GM23338 (cell line): ENCODE data around the gene GPR142.

Experiments
- CTCF ChIP-seq, 2 experiments: fragments of 200-600 bp in 1 of 2; sonication (generic) in 1 of 2; conservative IDR thresholded peaks; 2 replicates each; pipeline versions ENCODE4 v1.5.1 to v1.6.1; 2016 to 2017; ENCODE audit warnings: antibody characterized with exemption in 2 of 2, low read depth in 2 of 2, mild to moderate bottlenecking in 2 of 2, moderate library complexity in 1 of 2
- ETS1 ChIP-seq: IDR thresholded peaks from 2 replicates; pipeline ENCODE4 v1.6.1; 2016; ENCODE audit warnings: antibody characterized with exemption
- EZH2 ChIP-seq: fragments of 200-600 bp; sonication (generic); IDR thresholded peaks from one replicate; pipeline ENCODE4 v1.8.0; 2017; ENCODE audit warnings: antibody characterized with exemption, mild to moderate bottlenecking, low read depth; ENCODE audit not compliant: unreplicated experiment
- JUNB ChIP-seq: IDR thresholded peaks from one replicate; pipeline ENCODE4 v1.6.1; 2016; ENCODE audit warnings: antibody characterized with exemption; ENCODE audit not compliant: unreplicated experiment
- POLR2AphosphoS5 ChIP-seq: IDR thresholded peaks from 2 replicates; pipeline ENCODE4 v1.6.1; 2016; ENCODE audit warnings: antibody characterized with exemption, low read depth
- REST ChIP-seq: IDR thresholded peaks from one replicate; pipeline ENCODE4 v1.6.1; 2018; ENCODE audit warnings: antibody characterized with exemption; ENCODE audit not compliant: unreplicated experiment
- ZNF114 ChIP-seq: fragments of 250-450 bp; sonication (Bioruptor Pico); IDR thresholded peaks from 2 replicates; pipeline ENCODE4 v1.5.0; 2020; ENCODE audit warnings: mild to moderate bottlenecking, moderate library complexity

- TF ChIP-seq REST (no peak), EZH2 (no peak), ZNF114 (no peak), CTCF (conservative IDR thresholded peaks at IDR 0.05; ENCODE audit: low read depth in 2 of 2) (no peak), ETS1 (no peak), POLR2AphosphoS5 (no peak), JUNB (no peak)
These were observed 41.9 kb upstream of the GPR142 start for GRCh38 chr17:74325376-74325742.
